Measurements from ENCODE around the gene COMTD1. TPM values are rescaled to one million over a fixed set of nuclear protein-coding genes. Genes with fewer than 3 reads are reported as not detected.

Gene COMTD1
- total and polyA plus RNA-seq, 2 of the 4 experiments (the other 2 are of a cell fraction), result 1.6 to 6.4 TPM

- Histone ChIP-seq H3K27me3 (ENCODE audit: control insufficient read depth, insufficient read depth, low read length) (no peaks in the 10 kb centered on the region), H2AK9ac (replicated peaks; ENCODE audit: low read depth, low read length, poor library complexity) (peak overlapping the region; percentile 26), H4K20me1 (ENCODE audit: insufficient read depth, low read length) (peaks cover 9% of the 10 kb centered on the region), H4K5ac (ENCODE audit: low read depth, low read length) (no peak overlapping the region), H3K9me1 (ENCODE audit: insufficient read depth, low read length) (peaks cover 31% of the 10 kb centered on the region), H3K9me3 (ENCODE audit: control insufficient read depth, insufficient read depth, low read length) (0 out of 2 replicates have a peak, but pooled peaks cover 2% of the 10 kb centered on the region), H4K8ac (ENCODE audit: low read depth in 2 of 2, low read length in 2 of 2) (no peak overlapping the region), H3K4me1 (ENCODE audit: control insufficient read depth, insufficient read depth, low read length) (peaks cover 26% of the 10 kb centered on the region), H3K4ac (ENCODE audit: low read depth, low read length) (peak overlapping the region; percentile 57; the same call in 1 of the 2 replicates), H3K4me3 (ENCODE audit: insufficient read depth, low read depth, low read length) (no peak overlapping the region), H3K36me3 (ENCODE audit: control insufficient read depth, insufficient read depth, low read length) (no peaks in the 10 kb centered on the region), H2BK120ac (ENCODE audit: low read depth, low read length) (no peak overlapping the region), H3K79me1 (ENCODE audit: low read depth in 1 of 2, low read length in 2 of 2) (peaks cover 18 to 37% of the 10 kb centered on the region in 2 experiments; a peak in 3 of 4 replicates), H4K91ac (ENCODE audit: insufficient read depth, low read depth, low read length) (no peak overlapping the region), H3K27ac (ENCODE audit: insufficient read depth, low read length) (no peak overlapping the region), H2BK20ac (ENCODE audit: low read depth, low read length) (no peak overlapping the region), H3K18ac (ENCODE audit: low read depth, low read length) (peak overlapping the region; percentile 17; the same call in 1 of the 2 replicates), H2AK5ac (ENCODE audit: low read depth, low read length) (peak overlapping the region; percentile 32), H3K9ac (ENCODE audit: low read depth, low read length) (no peak overlapping the region), H3K56ac (ENCODE audit: extremely low read depth, insufficient read depth, low read length) (no peak overlapping the region), H3K23ac (ENCODE audit: low read depth, low read length) (no peak overlapping the region), H2BK5ac (ENCODE audit: low read depth, low read length, poor library complexity, severe bottlenecking) (no peak overlapping the region), H2AFZ (replicated peaks; ENCODE audit: low read length, poor library complexity) (no peak overlapping the region), H3K14ac (replicated peaks; ENCODE audit: low read depth, low read length) (0 out of 2 replicates have a peak overlapping the region, but pooled peaks have one; percentile 3), H2BK15ac (ENCODE audit: low read depth, low read length) (no peak overlapping the region), H3K4me2 (ENCODE audit: low read depth, low read length) (no peak overlapping the region)
- no peak for TF ChIP-seq SMC3 (IDR thresholded peaks at IDR 0.05; ENCODE audit: low read depth, low read length)
- no peak for TF ChIP-seq USF2 (IDR thresholded peaks at IDR 0.05; ENCODE audit: low read depth, low read length)
- no peak for TF ChIP-seq CHD1 (IDR thresholded peaks at IDR 0.05; ENCODE audit: low read depth, low read length)
- TF ChIP-seq MAFK (IDR thresholded peaks at IDR 0.05; ENCODE audit: low read depth, low read length), result no peak
- TF ChIP-seq FOS (IDR thresholded peaks at IDR 0.05; ENCODE audit: low read depth, low read length), result no peak
- TF ChIP-seq POLR2A (IDR thresholded peaks at IDR 0.05; ENCODE audit: low read depth, low read length), result no peak
- no peak for TF ChIP-seq MXI1 (IDR thresholded peaks at IDR 0.05; ENCODE audit: borderline replicate concordance, low read depth, low read length)
- no peak for TF ChIP-seq RCOR1 (IDR thresholded peaks at IDR 0.05; ENCODE audit: insufficient replicate concordance, low read length)
- no peak for TF ChIP-seq RFX5 (IDR thresholded peaks at IDR 0.05; ENCODE audit: low read depth, low read length)
- TF ChIP-seq NFE2L2 (IDR thresholded peaks at IDR 0.05; ENCODE audit: low read depth, low read length), result no peak
- intact Hi-C loops (cut with micrococcal nuclease), result no loop called here
- BruUV-seq (replicated peaks), result no TSS peak
- DNase-seq (no peak), ATAC-seq (ENCODE audit: low read depth) (no peak)
- ChIA-PET POLR2A (ENCODE audit: unreplicated experiment) (no interaction called here), CTCF (no interaction called here)
- in situ Hi-C loops (cut with MboI; ENCODE audit: low sequenced_read_pairs), result no loop called here
- dilution Hi-C loops (cut with HindIII; ENCODE audit: low sequenced_read_pairs, unreplicated experiment), result no loop called here
- no CpG with 5 or more reads among the region's 2 CpGs for WGBS, 2 experiments (ENCODE audit: extremely low coverage in 2 of 2, insufficient read length in 1 of 2)
These were observed 37.9 kb downstream of the COMTD1 start for GRCh38 chr10:75197906-75198305.

All from IMR-90 (cell line).